ENCODE measurements around the gene RASGRP3.
"Not testable (repeated sequence)": the region's sequence is repeated elsewhere in the genome, so short reads cannot be mapped to it uniquely, and the experiment has no call there.

Gene RASGRP3

GRCh38 chr2:33457556-33458247 lies 18.7 kb upstream of the RASGRP3 start:
- DNase-seq (ENCODE audit: low read depth), result no peak

- DNase-seq (ENCODE audit: low read depth), result no peak
These were observed 18.1 kb upstream of the RASGRP3 start for GRCh38 chr2:33458248-33458819.

GRCh38 chr2:33459745-33460144 lies 16.7 kb upstream of the RASGRP3 start:
- no peak for DNase-seq (ENCODE audit: low read depth)

GRCh38 chr2:33462512-33462911 lies 13.9 kb upstream of the RASGRP3 start:
- DNase-seq (ENCODE audit: low read depth), result not testable (repeated sequence)

- no peak for DNase-seq (ENCODE audit: low read depth)
These were observed 9.0 kb upstream of the RASGRP3 start for GRCh38 chr2:33467413-33467812.

- no peak for DNase-seq (ENCODE audit: low read depth)
These were observed 7.2 kb upstream of the RASGRP3 start for GRCh38 chr2:33469238-33469637.

- DNase-seq (ENCODE audit: low read depth), result no peak
These were observed 972 bp upstream of the RASGRP3 start for GRCh38 chr2:33475224-33476130.

- no peak for DNase-seq (ENCODE audit: low read depth)
These were observed 343 bp downstream of the RASGRP3 start for GRCh38 chr2:33476793-33477190.

- no peak for DNase-seq (ENCODE audit: low read depth)
These were observed 1.3 kb downstream of the RASGRP3 start for GRCh38 chr2:33477473-33478468.

GRCh38 chr2:33478968-33479731 lies 2.7 kb downstream of the RASGRP3 start:
- no peak for DNase-seq (ENCODE audit: low read depth)

GRCh38 chr2:33482518-33482917 lies 6.1 kb downstream of the RASGRP3 start:
- DNase-seq (ENCODE audit: low read depth), result no peak

GRCh38 chr2:33484042-33484621 lies 7.7 kb downstream of the RASGRP3 start:
- no peak for DNase-seq (ENCODE audit: low read depth)

GRCh38 chr2:33485051-33485450 lies 8.6 kb downstream of the RASGRP3 start:
- DNase-seq (ENCODE audit: low read depth), result no peak

- DNase-seq (ENCODE audit: low read depth), result no peak
These were observed 10.1 kb downstream of the RASGRP3 start for GRCh38 chr2:33486544-33486943.

- DNase-seq (ENCODE audit: low read depth), result no peak
These were observed 11.8 kb downstream of the RASGRP3 start for GRCh38 chr2:33488178-33488690.

- DNase-seq (ENCODE audit: low read depth), result no peak
These were observed 12.5 kb downstream of the RASGRP3 start for GRCh38 chr2:33488715-33489540.

GRCh38 chr2:33489835-33490431 lies 13.5 kb downstream of the RASGRP3 start:
- no peak for DNase-seq (ENCODE audit: low read depth)

- no peak for DNase-seq (ENCODE audit: low read depth)
These were observed 15.1 kb downstream of the RASGRP3 start for GRCh38 chr2:33491441-33492084.

Measured in non-pigmented ciliary epithelial cell (primary cell).